HG03558 (cell line): Measurements from ENCODE around the gene SUSD6.
"Not testable (repeated sequence)": the region's sequence is repeated elsewhere in the genome, so short reads cannot be mapped to it uniquely, and the experiment has no call there.

ENCODE experiments used
- ATAC-seq: cut with Tn5 transposase; IDR thresholded peaks from one replicate; pipeline ENCODE4 v1.9.1; 2021; ENCODE audit warnings: moderate number of reproducible peaks; ENCODE audit not compliant: unreplicated experiment; ENCODE audit errors: extremely low read depth

The SUSD6 gene

DNA sequence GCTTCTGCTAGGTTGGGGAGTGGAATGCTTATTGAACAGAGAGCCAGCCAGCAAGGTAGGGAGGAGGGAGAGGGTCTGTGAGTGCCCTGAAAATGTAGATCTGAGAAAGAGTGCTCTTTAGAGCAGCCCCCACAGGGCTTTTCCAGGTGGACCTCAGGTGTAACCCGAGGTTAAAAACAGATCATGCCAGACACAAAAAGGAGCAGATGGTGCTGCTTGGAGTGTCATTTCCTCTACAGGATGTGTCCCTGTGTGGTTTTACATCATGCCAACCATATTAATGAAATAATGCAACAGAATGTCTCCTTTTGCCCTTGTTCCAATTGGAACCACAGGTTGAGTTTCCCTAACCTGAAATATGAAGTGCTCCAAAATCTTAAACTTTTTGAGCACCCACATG is 6.4 kb downstream of the SUSD6 start:
- no peak for ATAC-seq

DNA sequence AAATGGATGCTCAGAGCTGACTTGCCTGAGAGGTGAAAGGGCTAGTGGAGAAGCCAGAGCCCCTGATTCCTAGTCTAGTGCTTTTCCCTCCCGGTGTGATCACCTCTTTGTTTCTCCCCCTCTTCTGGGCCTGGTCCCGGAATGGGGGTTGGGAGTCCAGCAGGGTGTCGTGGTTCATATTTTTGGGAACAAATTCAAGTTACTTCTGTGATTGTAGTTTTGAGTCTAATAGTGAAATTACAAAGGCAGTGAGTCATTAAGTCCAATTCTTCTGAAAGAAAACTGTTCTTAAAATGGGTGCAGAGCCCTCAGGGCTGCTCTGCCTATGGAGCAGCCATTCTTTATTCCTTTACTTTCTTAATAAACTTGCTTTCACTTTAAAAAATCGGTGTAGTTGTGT is 7.6 kb downstream of the SUSD6 start:
- ATAC-seq: no peak

DNA sequence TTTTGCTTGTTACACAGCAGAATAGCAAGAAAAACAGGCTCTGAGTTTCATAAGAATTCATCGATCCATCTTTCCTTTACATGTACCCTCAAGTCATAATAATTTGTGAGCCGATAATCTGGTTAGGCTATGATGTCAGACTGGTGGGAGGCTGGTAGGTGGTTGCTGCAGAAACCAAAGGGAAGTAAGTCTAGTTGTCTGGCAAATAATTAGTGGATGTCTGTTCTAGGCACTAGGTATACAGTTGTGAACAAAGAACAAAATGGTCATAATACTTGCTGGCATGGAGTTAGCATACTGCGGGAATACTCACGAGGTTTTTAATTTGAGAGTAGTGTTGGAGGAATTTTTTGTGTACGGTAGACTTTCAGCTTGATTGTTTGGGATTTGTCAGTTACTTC is 8.8 kb downstream of the SUSD6 start:
- ATAC-seq: no peak

DNA sequence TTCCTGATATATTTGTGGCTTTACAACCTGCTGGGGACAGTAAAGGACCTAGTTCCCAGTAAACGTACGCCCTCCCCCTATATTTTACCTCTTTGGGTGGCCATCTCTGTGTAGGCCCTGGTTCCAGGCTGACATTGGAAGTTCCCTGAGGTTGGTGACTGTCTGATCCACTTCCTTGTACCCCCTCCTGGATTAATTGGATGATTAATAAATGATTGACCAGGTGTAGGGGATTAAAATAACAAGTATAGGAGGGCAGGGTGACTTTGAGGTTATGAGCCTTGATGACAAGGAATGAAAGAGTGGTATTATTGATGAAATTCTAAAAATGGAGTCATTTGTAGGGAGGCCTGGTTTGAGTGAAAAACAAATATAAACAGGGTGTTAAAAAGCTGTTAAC is 9.6 kb downstream of the SUSD6 start:
- no peak for ATAC-seq

DNA sequence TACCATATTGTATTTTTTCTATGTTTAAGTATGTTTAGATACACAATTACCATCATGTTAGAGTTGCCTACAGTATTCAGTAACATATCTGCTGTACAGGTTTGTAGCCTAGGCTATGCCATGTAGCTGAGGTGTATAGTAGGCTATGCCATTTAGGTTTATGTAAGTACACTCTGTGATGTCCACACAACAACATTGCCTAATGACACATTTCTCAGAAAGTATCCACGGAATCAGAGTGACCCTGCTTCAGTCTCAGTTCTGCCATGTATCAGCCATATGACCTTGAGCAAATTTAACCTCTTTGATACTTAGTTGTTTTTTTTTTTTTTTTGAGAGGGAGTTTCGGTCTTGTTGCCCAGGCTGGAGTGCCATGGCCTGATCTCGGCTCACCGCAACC is 12.7 kb downstream of the SUSD6 start:
- no peak for ATAC-seq

DNA sequence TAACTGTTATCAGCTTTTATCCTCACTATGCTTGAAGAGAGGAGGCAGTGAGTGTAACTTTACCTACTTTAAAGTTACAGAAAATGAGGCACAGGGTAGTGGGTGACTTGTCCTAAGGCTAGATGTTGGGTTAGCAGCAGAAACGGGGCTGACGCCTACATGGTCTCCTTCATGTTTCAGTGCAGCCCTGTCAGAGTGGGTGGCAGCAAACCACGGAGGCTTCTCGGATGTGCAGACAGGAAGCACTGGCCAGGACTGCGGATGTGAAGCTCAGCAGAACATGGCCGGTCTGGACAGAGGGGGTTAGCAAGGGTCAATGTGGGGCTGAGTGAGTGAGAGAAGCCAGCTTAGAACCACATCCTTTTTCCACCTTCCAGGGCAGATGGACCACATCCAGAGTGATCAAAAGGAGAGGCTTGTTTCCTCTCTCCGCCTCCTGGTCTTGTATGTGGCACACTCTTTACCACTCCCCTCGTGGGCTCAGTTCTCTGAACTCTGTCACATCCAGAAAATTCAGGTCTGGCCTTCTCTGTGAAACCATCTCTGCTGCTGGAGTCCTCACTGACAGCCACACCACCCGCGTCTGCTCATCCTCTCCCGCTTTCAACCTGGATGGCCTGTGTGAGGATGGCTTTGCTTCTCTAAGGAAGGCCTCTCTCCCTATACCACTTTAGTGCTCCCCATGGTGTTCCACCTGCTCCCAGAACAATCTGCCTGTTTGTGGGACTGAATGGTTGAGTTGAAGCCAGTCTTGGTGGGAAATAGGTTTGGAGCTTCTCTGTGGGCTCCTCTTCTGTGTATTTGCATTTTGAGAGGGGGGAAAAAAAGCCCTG is 14.1 kb downstream of the SUSD6 start:
- ATAC-seq: peak; percentile 65

DNA sequence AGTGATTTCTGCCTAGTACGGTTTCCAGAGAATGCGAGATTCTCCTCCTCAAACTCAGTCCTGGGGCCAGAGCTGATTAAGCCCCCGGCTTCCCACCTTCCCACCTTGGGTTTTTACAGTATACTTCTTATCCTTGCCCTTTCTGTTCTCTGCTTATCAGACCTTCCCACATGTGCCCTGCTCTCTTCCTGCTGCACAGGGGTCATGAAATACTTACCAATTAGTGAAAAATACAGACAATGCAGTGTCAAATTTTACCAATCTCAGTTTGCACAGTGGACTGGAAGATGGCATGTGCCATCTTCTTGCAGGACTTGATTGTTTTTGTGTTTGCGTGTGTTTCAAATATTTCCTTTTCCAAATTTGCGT is 14.7 kb downstream of the SUSD6 start:
- ATAC-seq: no peak

DNA sequence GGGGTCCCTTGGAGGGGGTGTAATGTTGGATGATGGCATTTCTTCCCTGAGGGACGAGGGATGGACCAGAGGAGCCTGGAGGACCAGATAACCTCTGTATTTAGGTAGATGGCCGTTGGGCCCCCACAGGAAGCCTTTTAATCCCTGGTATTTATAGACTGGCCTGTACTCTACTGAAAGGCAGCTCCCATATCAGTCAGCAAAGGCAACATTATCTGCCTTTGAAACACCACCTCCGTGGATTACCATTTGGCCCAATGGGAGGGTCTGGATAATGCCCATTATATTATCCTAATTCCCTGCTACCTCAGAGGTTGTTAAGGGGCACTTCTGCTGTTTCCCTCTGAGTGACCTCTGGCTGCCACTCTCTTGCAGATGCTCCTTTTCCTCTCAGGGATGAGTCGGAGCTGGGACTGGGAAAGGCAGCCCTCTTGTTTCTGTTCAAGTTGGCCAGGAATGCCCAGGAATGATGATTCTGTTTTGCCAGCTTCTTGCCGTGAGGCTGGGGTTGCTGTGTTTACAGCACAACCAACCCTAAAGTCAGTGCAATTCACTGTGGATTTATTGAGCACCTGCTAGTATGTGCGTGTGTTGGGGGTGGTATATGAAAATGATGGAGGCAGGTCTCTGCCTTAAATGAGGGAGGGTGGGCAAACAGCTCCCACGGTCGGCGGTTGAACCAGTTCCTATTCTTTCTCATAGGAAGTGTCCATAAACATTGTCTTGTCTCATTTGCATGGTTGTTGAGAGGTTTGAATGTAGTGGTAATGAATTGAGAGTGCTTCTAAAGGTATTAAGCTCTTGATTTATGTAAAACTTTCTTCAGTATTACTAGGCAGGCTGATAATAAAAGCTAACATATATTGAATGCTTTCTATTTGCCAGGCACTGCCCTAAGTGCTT is 18.1 kb downstream of the SUSD6 start:
- ATAC-seq: no peak

DNA sequence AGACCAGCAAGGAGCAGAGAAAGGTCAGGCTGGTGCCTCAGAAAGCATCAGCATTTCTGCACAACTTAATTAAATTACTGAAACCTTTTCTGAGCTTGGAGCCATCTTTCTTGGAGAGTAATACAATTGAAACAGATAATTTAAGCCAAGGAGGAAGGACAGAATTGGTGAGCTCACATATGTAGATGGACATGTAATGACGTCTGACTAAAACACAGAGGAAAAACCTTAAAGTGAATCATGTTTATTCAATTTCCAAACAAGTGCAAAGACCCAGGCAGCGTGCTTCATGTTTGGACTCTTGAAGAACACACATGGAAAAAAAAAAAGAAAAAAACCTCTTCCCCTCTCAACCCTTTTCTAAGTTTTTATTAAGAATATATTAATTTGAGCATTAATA is 19.0 kb downstream of the SUSD6 start:
- ATAC-seq: no peak

DNA sequence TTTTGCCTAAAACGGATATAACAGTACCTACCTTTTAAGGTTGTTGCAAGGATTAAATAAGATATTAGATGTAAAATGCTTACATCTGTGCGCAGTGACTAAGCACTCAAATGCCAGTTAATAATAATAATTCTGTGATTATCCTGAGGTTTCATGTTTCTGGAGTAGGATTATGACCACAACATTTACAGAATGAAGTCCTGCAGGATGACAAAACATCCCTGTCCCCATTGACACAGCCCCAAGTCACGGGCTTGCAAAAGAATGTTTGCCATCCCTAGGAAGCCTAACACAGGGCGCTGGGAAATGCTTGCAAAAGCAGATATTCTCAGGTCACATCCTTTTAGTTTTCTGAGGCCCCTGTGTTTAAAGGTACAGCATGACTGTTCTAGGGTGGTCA is 20.1 kb downstream of the SUSD6 start:
- ATAC-seq: no peak

DNA sequence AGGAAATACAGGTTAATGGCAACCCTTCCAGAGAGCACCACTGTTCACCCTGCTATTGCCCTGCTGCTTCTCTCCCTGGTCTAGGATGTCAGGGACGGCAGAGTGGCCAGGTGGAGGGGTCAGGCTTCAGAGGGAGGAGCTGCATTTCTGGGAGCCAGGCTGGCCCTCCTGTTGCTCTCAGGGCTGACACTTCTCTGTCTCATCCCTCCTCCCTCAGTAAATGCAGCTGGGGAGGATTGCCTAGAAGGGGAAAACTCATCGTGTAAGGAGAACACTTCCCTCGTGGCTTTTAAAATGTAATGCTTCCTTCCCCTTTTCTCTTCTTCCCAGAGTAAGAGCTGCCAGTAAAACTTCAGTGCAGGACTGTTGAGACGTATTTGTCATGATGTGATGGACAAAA is 20.8 kb downstream of the SUSD6 start:
- no peak for ATAC-seq

DNA sequence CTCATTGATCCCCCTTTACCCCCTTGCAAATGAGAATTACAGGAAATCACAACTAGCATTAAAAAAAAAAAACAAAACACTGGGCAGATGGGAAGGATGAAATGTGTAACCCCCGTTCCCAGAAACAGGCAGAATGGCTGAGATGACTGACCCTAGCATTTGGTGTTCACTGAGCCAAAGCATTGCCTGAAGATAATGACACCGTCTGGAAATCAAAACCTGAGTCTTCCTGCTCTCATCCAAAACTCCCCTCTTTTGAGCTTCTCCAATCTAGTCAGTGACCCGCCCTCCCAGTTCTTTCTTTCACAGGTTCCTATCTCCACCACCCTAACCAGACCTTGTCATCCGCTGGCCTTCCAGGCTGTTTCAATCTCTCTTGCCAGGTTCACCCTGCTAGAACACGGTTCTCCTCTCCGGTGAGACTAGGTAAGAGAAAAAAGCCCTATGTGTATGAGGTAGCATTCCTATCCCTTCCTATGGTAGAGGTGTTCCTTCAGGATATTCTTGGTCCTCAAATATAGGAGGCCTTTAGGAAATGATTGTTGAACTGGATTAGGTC is 21.3 kb downstream of the SUSD6 start:
- no peak for ATAC-seq

DNA sequence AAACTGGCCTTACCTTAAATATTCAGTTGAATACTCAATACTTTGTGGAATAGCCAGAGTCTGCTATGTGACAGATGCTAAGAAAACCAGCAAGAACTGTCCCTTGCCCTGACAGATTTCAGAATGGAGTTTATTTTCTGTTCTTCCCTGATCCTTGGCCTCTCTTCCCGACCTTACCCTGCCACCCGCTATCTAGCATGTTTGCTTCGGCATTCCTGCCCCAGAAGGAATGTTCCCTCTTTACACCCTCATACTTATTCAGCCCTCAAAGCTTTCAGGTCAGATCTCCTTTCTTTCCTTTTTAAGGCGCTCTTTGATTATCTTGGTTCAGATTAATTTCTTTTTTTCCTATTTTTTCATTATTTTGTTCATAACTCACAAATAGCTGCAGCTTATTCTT is 21.8 kb downstream of the SUSD6 start:
- no peak for ATAC-seq

DNA sequence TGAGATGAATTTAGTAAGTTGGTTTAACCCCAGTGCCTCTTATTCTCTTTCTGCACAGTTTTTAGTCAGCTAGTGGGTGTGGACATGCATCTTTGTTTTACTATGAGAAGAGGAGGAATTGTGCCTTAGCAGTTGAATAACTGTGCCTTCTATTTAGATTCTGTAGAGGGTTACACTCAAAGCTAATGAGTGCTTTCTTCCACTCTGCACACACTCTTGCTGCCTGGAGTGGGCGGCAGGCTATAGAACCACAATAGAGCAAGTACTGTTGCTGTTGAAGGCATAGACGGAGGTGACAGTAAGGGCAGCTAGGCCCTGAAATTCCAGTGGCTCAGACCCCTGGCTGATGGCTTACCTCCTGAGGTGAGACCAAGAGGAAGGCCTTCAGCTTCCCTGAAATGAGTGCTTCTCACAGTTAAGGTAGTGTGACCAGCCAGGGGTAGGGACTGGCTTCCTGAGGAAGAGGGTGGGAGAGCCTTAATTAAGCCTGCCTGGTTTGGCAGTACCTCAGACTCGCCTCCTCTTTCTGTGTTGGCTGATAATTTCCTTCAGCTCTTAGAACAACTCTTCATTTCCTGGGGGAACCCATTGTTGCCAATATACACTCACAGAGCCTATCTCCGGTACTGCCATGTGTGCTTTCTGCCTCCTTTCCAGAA is 24.7 kb downstream of the SUSD6 start:
- no peak for ATAC-seq

DNA sequence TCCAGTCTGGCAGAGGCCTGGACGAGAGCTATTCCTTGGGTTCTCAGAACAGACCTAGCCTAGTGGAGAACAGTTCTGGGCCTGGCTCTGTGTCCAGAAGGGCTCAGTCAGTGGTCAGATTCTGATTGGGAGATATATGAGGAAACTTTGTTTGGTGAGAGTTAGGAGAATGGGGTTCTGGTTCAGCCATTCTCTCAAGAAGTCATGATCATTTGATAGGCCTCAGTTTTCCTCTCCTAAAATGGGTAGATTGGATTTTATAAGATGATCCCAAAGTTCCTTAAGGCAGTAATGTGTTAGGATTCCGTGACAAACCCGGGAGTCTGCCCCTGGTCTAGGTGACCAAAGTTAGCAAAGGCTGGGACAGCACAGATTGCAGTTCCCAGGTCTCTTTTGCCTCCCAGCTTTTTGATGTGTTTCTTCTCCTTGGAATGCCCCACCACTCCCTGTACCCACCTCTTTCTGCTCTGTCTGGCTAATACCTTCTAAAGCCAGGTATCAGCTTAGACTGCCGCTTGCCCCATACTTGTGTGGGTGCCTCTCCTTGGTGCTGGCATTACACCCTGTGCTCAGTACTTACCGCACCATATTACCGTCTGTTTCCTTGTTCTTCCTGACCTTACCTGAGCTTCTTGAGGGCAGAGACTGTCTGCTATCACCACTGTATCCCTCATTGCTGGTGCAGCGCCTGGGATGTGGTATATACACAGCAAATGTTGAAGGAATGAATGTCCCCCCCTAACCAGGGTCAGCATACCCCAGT is 25.5 kb downstream of the SUSD6 start:
- no peak for ATAC-seq

DNA sequence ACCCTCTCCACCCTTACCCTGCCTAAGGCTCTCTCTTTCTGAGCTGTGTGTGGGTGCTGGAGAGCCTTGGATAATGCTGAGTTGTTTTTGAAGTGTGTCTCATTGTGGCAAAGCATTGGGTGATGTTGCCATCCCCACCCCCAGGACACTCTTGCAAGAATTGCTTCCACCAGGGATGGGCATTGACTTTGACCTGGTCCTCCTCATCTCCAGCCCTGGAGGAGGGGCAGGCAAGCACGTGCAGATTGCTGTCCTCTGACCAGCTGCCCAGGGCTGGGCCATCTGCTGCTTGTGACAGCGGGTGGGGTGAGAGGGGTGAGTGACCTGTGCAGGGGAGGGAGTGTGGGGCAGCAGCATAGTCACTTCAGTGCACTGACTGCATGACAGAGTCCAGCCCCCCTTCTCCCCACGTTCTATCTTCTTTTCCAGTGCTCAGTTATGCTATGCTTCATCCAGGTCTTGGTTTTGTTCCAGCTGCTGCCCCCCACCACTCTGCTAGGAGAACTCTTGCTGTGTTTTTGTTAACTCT is 26.2 kb downstream of the SUSD6 start:
- no peak for ATAC-seq

DNA sequence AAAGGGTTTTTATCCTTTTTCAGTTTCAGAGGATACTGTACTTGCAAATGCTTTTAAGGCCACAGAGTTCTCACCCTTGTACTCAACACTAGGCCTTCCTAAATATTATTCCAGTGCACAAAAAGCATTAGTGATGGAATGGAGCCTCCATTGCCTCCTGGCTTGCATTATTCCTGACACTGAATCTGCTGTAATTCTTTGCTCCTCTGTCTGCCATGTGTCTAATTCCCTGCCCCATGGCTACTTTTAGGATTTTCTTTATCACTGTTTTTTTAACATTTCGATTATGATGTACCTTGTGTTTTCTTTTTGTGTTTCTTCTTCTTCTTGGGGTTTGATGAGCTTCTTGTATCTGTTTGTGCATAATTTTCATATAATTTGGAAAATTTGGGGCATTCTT is 29.5 kb downstream of the SUSD6 start:
- no peak for ATAC-seq

DNA sequence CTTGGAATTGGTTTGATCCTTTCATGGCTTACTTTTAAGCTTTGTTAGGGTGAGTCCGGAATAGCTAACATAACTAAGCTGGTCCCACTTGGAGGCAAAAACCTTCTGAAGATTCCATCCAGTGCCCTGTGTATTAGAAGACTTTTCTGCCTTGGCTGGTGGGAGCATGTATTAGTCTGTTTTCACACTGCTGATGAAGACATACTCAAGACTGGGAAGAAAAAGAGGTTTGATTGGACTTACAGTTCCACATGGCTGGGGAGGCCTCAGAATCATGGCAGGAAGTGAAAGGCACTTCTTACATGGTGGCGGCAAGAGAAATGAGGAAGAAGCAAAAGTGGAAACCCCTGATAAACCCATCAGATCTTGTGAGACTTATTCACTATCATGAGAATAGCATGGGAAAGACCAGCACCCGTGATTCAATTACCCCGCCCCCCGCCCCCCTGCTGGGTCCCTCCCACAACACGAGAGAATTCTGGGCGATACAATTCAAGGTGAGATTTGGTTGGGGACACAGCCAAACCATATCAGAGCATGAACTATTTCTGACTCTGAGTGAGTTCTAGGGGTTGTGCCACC is 30.9 kb downstream of the SUSD6 start:
- not testable (repeated sequence) for ATAC-seq

DNA sequence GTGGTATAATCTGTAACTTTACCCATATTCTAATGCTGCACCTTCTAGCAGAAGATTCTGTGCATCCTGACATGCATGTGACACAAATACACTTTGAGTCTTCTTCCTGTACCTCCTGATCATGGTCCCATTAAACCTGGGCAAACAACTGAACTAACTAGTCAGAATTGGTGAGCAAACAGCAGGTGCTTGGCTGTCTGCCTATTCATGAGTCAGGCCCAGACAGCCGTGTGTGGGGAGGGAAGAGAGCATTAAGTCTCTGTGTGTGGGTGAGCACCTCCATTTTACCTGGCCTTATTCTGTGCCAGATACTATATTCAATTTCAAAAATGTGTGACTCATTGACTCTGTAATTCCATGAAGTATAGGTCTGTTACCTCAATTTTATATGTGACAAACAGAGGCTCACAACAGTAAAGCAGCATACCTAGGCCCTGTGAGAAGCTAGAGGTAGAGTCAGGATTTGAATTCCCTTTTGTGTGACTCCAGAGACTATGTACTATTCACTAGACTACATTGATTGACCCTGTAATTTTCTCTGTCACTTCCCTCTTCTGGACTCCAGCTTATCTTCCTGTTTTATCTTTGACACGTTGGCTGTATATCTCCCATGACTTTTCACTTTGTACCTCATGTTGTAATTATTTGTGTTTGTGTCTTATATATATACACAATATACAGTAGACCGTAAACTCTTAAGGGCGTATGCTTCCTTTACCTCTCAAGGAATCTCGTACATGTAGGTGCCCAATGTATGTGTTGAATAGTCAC is 32.2 kb downstream of the SUSD6 start:
- no peak for ATAC-seq
